SK-N-SH treated with all-trans-retinoic acid at 6 μM for 48 hours (cell line): ENCODE data around the gene KAZALD1.

Experiments used
- ARNTL ChIP-seq: fragments of 450-650 bp; formaldehyde crosslinking; IDR thresholded peaks from 2 replicates; pipeline ENCODE4 v1.5.0; 2020; ENCODE audit warnings: low read depth, mild to moderate bottlenecking, moderate library complexity, borderline replicate concordance
- CREB5 ChIP-seq: fragments of 250-450 bp; sonication (Bioruptor Pico); IDR thresholded peaks from 2 replicates; pipeline ENCODE4 v1.5.1; 2020; ENCODE audit warnings: low read depth, mild to moderate bottlenecking, moderate library complexity
- PATZ1 ChIP-seq: fragments of 250-450 bp; sonication (Bioruptor Pico); IDR thresholded peaks from 2 replicates; pipeline ENCODE4 v1.8.0; 2020; ENCODE audit warnings: mild to moderate bottlenecking, moderate library complexity, borderline replicate concordance
- RARB ChIP-seq: fragments of 250-450 bp; sonication (Bioruptor Pico); IDR thresholded peaks from 2 replicates; pipeline ENCODE4 v1.8.0; 2021; ENCODE audit warnings: mild to moderate bottlenecking, moderate library complexity
- TOX ChIP-seq: fragments of 250-450 bp; sonication (Bioruptor Pico); IDR thresholded peaks from 2 replicates; pipeline ENCODE4 v1.8.0; 2021; ENCODE audit warnings: mild to moderate bottlenecking, moderate library complexity, borderline replicate concordance
- TSHZ2 ChIP-seq: fragments of 250-450 bp; sonication (Bioruptor Pico); IDR thresholded peaks from 2 replicates; pipeline ENCODE4 v1.5.0; 2020; ENCODE audit warnings: mild to moderate bottlenecking, moderate library complexity
- ZC3H10 ChIP-seq: fragments of 250-450 bp; sonication (Bioruptor Pico); IDR thresholded peaks from 2 replicates; pipeline ENCODE4 v1.5.1; 2021; ENCODE audit warnings: mild to moderate bottlenecking, moderate library complexity
- ZFP3 ChIP-seq: fragments of 250-450 bp; sonication (Bioruptor Pico); IDR thresholded peaks from 2 replicates; pipeline ENCODE4 v1.5.0; 2020; ENCODE audit warnings: mild to moderate bottlenecking, moderate library complexity
- ZFP30 ChIP-seq: fragments of 450-650 bp; formaldehyde crosslinking; IDR thresholded peaks from 2 replicates; pipeline ENCODE4 v1.5.0; 2022; ENCODE audit warnings: mild to moderate bottlenecking, moderate library complexity
- ZNF565 ChIP-seq: fragments of 450-650 bp; formaldehyde crosslinking; conservative IDR thresholded peaks from 2 replicates; pipeline ENCODE4 v1.5.0; 2020; ENCODE audit warnings: low read depth, mild to moderate bottlenecking, moderate library complexity
- ZNF70 ChIP-seq: fragments of 450-650 bp; formaldehyde crosslinking; IDR thresholded peaks from 2 replicates; pipeline ENCODE4 v1.5.0; 2020; ENCODE audit warnings: mild to moderate bottlenecking, moderate library complexity
- TF ChIP-seq, protein P1 (sequence below): fragments of 250-450 bp; sonication (Bioruptor Pico); IDR thresholded peaks from 2 replicates; pipeline ENCODE4 v1.5.1; 2021; ENCODE audit warnings: mild to moderate bottlenecking, moderate library complexity

- TF ChIP-seq TSHZ2 (CRISPR knock-in tag) (no peak), TOX (no peak), ARNTL (CRISPR knock-in tag) (no peak), ZNF70 (CRISPR knock-in tag) (no peak), ZFP3 (CRISPR knock-in tag) (no peak), PATZ1 (CRISPR knock-in tag) (no peak), ZFP30 (CRISPR knock-in tag) (no peak), ZC3H10 (CRISPR knock-in tag) (no peak), ZNF565 (no peak), RARB (no peak), CREB5 (CRISPR knock-in tag) (no peak)
- TF ChIP-seq, protein P1, sequence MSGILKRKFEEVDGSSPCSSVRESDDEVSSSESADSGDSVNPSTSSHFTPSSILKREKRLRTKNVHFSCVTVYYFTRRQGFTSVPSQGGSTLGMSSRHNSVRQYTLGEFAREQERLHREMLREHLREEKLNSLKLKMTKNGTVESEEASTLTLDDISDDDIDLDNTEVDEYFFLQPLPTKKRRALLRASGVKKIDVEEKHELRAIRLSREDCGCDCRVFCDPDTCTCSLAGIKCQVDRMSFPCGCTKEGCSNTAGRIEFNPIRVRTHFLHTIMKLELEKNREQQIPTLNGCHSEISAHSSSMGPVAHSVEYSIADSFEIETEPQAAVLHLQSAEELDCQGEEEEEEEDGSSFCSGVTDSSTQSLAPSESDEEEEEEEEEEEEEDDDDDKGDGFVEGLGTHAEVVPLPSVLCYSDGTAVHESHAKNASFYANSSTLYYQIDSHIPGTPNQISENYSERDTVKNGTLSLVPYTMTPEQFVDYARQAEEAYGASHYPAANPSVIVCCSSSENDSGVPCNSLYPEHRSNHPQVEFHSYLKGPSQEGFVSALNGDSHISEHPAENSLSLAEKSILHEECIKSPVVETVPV (CRISPR knock-in tag) = no peak
These were observed 11.1 kb downstream of the KAZALD1 start for GRCh38 chr10:101072923-101073322.
